Panc1 (cell line): ENCODE measurements around the gene CPO. TPM values are rescaled to one million over a fixed set of nuclear protein-coding genes. Genes with fewer than 3 reads are reported as not detected.

ENCODE experiments used
- ATAC-seq: fragments of 200-7000 bp; cut with Tn5 transposase; 2 replicates; pipeline ENCODE4 v1.9.1; 2020; ENCODE audit warnings: mild to moderate bottlenecking, moderate library complexity
- BruUV-seq: library from RNA; stranded (reverse); fragments of 400-500 nt; replicated peaks from 2 replicates; lab custom pipeline; 2021; lab: Mats Ljungman, UMichigan
- CTCF ChIA-PET: fragments of 300-600 bp; sonication (Branson Sonifier 250); formaldehyde crosslinking; loops from one replicate; lab custom pipeline; 2022; ENCODE audit warnings: antibody characterized with exemption; lab: Charles Lee
- POLR2A ChIA-PET: fragments of 300-600 bp; sonication (Branson Sonifier 250); formaldehyde crosslinking; loops from one replicate; lab custom pipeline; 2022; ENCODE audit warnings: antibody characterized with exemption; lab: Charles Lee
- DNase-seq: peaks from one replicate; pipeline ENCODE4 v3.0.0-alpha.2; 2010; ENCODE audit warnings: low read depth, low spot score
- H3K27ac ChIP-seq: 2 replicates; pipeline ENCODE4 v1.5.1; 2011; ENCODE audit warnings: mild to moderate bottlenecking, low read length, inconsistent platforms
- H3K27me3 ChIP-seq: fragments of 200-500 bp; sonication (Bioruptor generic); 2 replicates; pipeline ENCODE4 v1.6.0; 2014; ENCODE audit warnings: low read length, inconsistent platforms; ENCODE audit not compliant: control insufficient read depth, insufficient read depth
- H3K36me3 ChIP-seq: fragments of 200-500 bp; sonication (Bioruptor generic); 2 replicates; pipeline ENCODE4 v1.5.1; 2014; ENCODE audit warnings: inconsistent platforms, mild to moderate bottlenecking, low read length, moderate library complexity; ENCODE audit not compliant: control insufficient read depth, insufficient read depth
- H3K4me1 ChIP-seq: 2 replicates; pipeline ENCODE4 v1.5.1; 2011; ENCODE audit warnings: inconsistent platforms, mild to moderate bottlenecking, low read length, moderate library complexity; ENCODE audit not compliant: control insufficient read depth, insufficient read depth
- H3K4me3 ChIP-seq, 2 experiments: 2 replicates each; pipeline ENCODE4 v1.5.1; 2011 to 2012; ENCODE audit warnings: low read depth in 2 of 2, low read length in 2 of 2, mild to moderate bottlenecking in 2 of 2, inconsistent platforms in 1 of 2, moderate library complexity in 1 of 2
- H3K9me3 ChIP-seq: fragments of 200-500 bp; sonication (Bioruptor generic); 2 replicates; pipeline ENCODE4 v1.5.1; 2014; ENCODE audit warnings: low read depth, mild to moderate bottlenecking, inconsistent platforms, low read length, moderate library complexity; ENCODE audit not compliant: control insufficient read depth, insufficient read depth
- POLR2AphosphoS5 ChIP-seq: IDR thresholded peaks from 2 replicates; pipeline ENCODE4 v1.6.1; 2012; ENCODE audit warnings: mild to moderate bottlenecking, low read depth, low read length, moderate library complexity
- SIN3A ChIP-seq: IDR thresholded peaks from 2 replicates; pipeline ENCODE4 v1.6.1; 2012; ENCODE audit warnings: low read depth, mild to moderate bottlenecking, low read length, moderate library complexity, borderline replicate concordance; ENCODE audit not compliant: insufficient read depth
- TCF7L2 ChIP-seq: IDR thresholded peaks from 2 replicates; pipeline ENCODE4 v1.6.1; 2011; ENCODE audit warnings: mild to moderate bottlenecking, low read depth, low read length, inconsistent platforms
- in situ Hi-C: cut with HindIII; loops from 2 replicates; pipeline ENCODE4 v1.10.0; 2016; ENCODE audit warnings: low sequenced_read_pairs, low pct_unique_long_range_greater_than_20kb
- intact Hi-C: fragments of 100-400 bp; cut with micrococcal nuclease; formaldehyde crosslinking; loops from one replicate; pipeline ENCODE4 v1.10.0; 2022; ENCODE audit not compliant: unreplicated experiment
- total RNA-seq: library from RNA; stranded (reverse); gene quantifications from one replicate; pipeline ENCODE4 v1.2.1, GENCODE V29; 2021; ENCODE audit not compliant: unreplicated experiment
- TF ChIP-seq, protein P1 (sequence below), 2 experiments: IDR thresholded peaks; 2 replicates each; pipeline ENCODE4 v1.6.1; 2011 to 2012; ENCODE audit warnings: low read depth in 2 of 2, control low read depth in 1 of 2, low read length in 1 of 2, mild to moderate bottlenecking in 1 of 2, moderate library complexity in 1 of 2; ENCODE audit not compliant: insufficient read depth in 1 of 2
- TF ChIP-seq, protein P2 (sequence below): fragments of 450-650 bp; IDR thresholded peaks from 2 replicates; pipeline ENCODE4 v1.5.1; 2017; ENCODE audit warnings: mild to moderate bottlenecking

CPO gene
- total RNA-seq, 1 experiment from 2014 or later = not detected

DNA sequence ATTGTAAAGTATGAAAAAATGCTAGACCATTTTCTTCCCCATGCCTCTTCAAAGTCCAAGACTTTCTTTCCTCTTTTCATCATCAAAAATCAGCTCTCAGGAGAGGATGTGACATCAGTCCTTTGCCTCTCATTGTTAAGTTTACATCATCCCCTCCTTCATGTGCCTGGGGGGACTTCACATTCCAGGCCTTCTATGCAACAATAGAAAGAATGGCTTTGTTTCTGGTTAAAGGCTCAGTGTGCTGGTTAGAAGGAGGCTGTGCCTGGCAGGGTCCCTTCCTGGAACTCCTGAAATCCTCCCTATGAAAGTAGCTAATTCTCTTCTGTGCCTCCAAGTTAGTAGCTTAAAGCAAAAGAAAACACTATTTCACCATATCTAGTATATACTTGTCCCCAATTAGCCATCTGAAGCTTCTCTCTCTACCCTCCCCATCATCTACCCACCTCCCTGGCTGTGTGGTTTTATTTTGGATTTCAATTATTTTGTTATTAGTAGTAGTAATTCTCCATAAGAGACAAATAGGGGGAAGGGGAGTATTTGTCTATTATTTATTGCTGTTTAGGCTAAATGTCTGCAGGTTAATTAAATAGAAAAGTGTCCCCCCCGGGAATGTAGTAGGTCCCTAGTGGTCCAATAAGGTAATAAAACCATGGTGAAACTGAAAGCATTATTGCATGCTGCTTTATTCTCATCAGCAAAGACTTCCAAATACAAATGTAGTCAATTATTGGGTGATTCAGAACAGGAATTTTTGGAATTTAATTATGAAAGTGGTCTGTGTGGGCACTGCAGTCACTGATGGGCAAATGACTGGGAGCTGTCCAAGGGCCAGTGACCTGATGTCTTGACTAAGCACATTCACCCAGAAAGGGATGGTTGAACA, 69.0 kb downstream of the CPO start:
- BruUV-seq = no TSS peak
- POLR2A ChIA-PET = no interaction called here
- no peak for DNase-seq

DNA sequence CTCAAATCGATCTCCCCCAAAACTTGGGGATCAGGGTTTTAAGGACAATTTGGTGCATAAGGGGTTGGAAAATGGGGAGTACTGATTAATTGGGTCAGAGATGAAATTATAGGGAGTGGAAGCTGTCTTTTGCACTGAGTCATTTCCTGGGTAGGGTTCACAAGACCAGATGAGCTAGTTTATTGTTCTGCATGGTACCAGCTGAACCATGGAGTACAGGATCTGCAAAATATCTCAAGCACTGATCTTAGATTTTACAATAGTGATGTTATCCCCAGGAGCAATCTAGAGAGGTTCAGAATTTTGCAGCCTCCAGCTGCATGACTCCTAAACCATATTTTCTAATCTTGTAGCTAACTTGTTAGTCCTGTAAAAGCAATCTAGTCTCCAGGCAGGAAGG, 73.1 kb downstream of the CPO start:
- Histone ChIP-seq H3K4me3 (no peak overlapping the region), H3K4me1 (no peaks in the 10 kb centered on the region), H3K36me3 (no peaks in the 10 kb centered on the region), H3K27ac (no peak overlapping the region), H3K9me3 (no peaks in the 10 kb centered on the region), H3K27me3 (no peaks in the 10 kb centered on the region)
- CTCF ChIA-PET = no interaction called here
- DNase-seq (no peak), ATAC-seq (no peak)
- POLR2A ChIA-PET = no interaction called here
- in situ Hi-C loops = no loop called here
- BruUV-seq = no TSS peak
- intact Hi-C loops = no loop called here
- TF ChIP-seq, protein P1, sequence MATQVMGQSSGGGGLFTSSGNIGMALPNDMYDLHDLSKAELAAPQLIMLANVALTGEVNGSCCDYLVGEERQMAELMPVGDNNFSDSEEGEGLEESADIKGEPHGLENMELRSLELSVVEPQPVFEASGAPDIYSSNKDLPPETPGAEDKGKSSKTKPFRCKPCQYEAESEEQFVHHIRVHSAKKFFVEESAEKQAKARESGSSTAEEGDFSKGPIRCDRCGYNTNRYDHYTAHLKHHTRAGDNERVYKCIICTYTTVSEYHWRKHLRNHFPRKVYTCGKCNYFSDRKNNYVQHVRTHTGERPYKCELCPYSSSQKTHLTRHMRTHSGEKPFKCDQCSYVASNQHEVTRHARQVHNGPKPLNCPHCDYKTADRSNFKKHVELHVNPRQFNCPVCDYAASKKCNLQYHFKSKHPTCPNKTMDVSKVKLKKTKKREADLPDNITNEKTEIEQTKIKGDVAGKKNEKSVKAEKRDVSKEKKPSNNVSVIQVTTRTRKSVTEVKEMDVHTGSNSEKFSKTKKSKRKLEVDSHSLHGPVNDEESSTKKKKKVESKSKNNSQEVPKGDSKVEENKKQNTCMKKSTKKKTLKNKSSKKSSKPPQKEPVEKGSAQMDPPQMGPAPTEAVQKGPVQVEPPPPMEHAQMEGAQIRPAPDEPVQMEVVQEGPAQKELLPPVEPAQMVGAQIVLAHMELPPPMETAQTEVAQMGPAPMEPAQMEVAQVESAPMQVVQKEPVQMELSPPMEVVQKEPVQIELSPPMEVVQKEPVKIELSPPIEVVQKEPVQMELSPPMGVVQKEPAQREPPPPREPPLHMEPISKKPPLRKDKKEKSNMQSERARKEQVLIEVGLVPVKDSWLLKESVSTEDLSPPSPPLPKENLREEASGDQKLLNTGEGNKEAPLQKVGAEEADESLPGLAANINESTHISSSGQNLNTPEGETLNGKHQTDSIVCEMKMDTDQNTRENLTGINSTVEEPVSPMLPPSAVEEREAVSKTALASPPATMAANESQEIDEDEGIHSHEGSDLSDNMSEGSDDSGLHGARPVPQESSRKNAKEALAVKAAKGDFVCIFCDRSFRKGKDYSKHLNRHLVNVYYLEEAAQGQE (IDR thresholded peaks at IDR 0.05; ENCODE audit: insufficient read depth in 1 of 2, low read depth in 2 of 2, low read length in 1 of 2) = no peak
- TF ChIP-seq POLR2AphosphoS5 = no peak
- no peak for TF ChIP-seq TCF7L2
- TF ChIP-seq SIN3A = no peak
- TF ChIP-seq, protein P2, sequence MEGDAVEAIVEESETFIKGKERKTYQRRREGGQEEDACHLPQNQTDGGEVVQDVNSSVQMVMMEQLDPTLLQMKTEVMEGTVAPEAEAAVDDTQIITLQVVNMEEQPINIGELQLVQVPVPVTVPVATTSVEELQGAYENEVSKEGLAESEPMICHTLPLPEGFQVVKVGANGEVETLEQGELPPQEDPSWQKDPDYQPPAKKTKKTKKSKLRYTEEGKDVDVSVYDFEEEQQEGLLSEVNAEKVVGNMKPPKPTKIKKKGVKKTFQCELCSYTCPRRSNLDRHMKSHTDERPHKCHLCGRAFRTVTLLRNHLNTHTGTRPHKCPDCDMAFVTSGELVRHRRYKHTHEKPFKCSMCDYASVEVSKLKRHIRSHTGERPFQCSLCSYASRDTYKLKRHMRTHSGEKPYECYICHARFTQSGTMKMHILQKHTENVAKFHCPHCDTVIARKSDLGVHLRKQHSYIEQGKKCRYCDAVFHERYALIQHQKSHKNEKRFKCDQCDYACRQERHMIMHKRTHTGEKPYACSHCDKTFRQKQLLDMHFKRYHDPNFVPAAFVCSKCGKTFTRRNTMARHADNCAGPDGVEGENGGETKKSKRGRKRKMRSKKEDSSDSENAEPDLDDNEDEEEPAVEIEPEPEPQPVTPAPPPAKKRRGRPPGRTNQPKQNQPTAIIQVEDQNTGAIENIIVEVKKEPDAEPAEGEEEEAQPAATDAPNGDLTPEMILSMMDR = no peak

More for the DNA sequence above, 69.0 kb downstream of the CPO start:
- H3K4me1 ChIP-seq = no peaks in the 10 kb centered on the region
- TF ChIP-seq, protein P2 = peak; percentile 21; the same call in 1 of the 2 replicates
- no peak for TF ChIP-seq POLR2AphosphoS5
- intact Hi-C loops = no loop called here
- CTCF ChIA-PET = no interaction called here
- H3K9me3 ChIP-seq = no peaks in the 10 kb centered on the region
- no peak for ATAC-seq
- no peak overlapping the region for H3K27ac ChIP-seq
- no peaks in the 10 kb centered on the region for H3K27me3 ChIP-seq
- no peaks in the 10 kb centered on the region for H3K36me3 ChIP-seq
- H3K4me3 ChIP-seq = no peak overlapping the region
- in situ Hi-C loops = no loop called here
